Vagina (tissue), 2 donors: ENCODE data around the gene SCFD1. TPM values are rescaled to one million over a fixed set of nuclear protein-coding genes. Genes with fewer than 3 reads are reported as not detected.
A peak's percentile ranks its signal among the peaks of the same experiment; 100 is the strongest.
"Not testable (repeated sequence)": the region's sequence is repeated elsewhere in the genome, so short reads cannot be mapped to it uniquely, and the experiment has no call there.

ENCODE experiments used
- DNase-seq, 2 donors: peaks; one replicate each; pipeline ENCODE4 v3.0.0-alpha.2; 2017; ENCODE audit errors: extremely low spot score in 2 of 2
- H3K27ac ChIP-seq: fragments of 200-600 bp; sonication (generic); one replicate; pipeline ENCODE4 v1.5.1; 2019
- H3K27me3 ChIP-seq: fragments of 200-600 bp; sonication (generic); one replicate; pipeline ENCODE4 v1.5.1; 2019
- H3K36me3 ChIP-seq, 2 donors: fragments of 200-600 bp; sonication (generic); one replicate each; pipeline ENCODE4 v1.5.1; 2017 to 2019
- H3K4me1 ChIP-seq: fragments of 200-600 bp; sonication (generic); one replicate; pipeline ENCODE4 v1.5.1; 2019
- H3K4me3 ChIP-seq, 2 donors: fragments of 200-600 bp; sonication (generic); 1 replicate in 1 of 2; 2 replicates in 1 of 2; pipeline ENCODE4 v1.5.1; 2016 to 2019
- H3K9me3 ChIP-seq: fragments of 200-600 bp; sonication (generic); one replicate; pipeline ENCODE4 v1.5.1; 2019
- POLR2A ChIP-seq, 2 donors: fragments of 450-650 bp; IDR thresholded peaks; one replicate each; pipeline ENCODE4 v1.6.1; 2017; ENCODE audit warnings: antibody characterized with exemption in 2 of 2, mild to moderate bottlenecking in 2 of 2, moderate library complexity in 2 of 2
- POLR2AphosphoS5 ChIP-seq, 2 donors: sonication (generic); formaldehyde crosslinking; IDR thresholded peaks; one replicate each; pipeline ENCODE4 v1.9.0; 2017; ENCODE audit warnings: antibody characterized with exemption in 2 of 2, mild to moderate bottlenecking in 2 of 2, low read depth in 1 of 2; ENCODE audit not compliant: insufficient read depth in 1 of 2
- intact Hi-C: fragments of 100-400 bp; cut with DNase I; formaldehyde crosslinking; loops from one replicate; pipeline ENCODE4 v1.15.1; 2023
- total RNA-seq: library from RNA; depleted of rRNA; stranded (reverse); fragments of >200 nt; gene quantifications from one replicate; pipeline ENCODE4 v1.2.3, GENCODE V29; 2016
- TF ChIP-seq, protein P1 (sequence below), 3 experiments: fragments of 450-650 bp in 2 of 3; fragments of 200-600 bp in 1 of 3; sonication (generic) in 1 of 3; IDR thresholded peaks; one replicate each; pipeline ENCODE4 v1.5.1; 2017 to 2019; ENCODE audit warnings: antibody characterized with exemption in 3 of 3, mild to moderate bottlenecking in 2 of 3, moderate library complexity in 2 of 3

SCFD1 gene, protein sequence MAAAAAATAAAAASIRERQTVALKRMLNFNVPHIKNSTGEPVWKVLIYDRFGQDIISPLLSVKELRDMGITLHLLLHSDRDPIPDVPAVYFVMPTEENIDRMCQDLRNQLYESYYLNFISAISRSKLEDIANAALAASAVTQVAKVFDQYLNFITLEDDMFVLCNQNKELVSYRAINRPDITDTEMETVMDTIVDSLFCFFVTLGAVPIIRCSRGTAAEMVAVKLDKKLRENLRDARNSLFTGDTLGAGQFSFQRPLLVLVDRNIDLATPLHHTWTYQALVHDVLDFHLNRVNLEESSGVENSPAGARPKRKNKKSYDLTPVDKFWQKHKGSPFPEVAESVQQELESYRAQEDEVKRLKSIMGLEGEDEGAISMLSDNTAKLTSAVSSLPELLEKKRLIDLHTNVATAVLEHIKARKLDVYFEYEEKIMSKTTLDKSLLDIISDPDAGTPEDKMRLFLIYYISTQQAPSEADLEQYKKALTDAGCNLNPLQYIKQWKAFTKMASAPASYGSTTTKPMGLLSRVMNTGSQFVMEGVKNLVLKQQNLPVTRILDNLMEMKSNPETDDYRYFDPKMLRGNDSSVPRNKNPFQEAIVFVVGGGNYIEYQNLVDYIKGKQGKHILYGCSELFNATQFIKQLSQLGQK
- 40.8 TPM for total RNA-seq

DNA sequence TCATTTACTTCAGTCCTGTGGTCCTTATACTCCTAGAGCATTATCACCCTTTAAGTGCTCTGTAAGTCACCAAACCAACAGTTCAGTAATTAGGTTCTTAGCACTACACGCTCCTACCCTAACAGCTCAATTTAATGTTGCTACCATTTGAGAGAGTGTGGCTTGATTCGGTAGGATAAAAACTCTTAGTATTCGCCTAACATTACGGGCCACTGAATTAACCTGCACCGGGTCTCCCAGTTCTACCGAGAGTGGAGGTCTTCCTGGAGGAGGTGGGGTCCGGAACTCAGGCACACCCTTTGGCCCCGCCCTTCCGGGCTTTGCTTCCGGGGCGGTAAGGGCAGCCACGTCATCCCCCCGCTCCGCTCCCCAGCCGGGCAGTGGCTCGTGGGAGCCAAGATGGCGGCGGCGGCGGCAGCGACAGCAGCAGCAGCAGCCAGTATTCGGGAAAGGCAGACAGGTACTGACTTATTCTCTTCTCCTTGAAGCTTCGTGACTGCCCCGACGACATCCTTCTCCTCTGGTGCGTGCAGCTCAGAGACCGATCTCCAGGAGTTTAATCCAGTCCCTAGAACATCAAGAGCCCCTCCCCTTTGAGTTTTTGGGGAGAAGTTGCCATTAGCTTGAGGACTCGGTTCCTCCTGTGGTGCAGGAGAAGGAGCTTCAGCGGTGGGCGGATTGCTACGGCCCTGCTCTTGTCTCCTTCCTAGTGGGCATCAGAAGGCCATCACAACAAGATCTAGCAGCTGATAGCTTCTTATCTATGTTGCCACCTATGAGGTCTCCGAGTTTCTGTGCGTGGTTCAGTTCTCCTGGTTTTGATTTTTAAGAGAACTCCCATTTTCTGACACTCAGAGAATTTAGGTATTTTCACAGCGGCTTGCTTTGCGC lies at the start of gene SCFD1:
Gene SCFD1 (plus strand): TSS at position 380 of the 891 bp plus-strand sequence. CDS start 20 bp downstream, at position 400.
- peak in 1 of 2 donors; percentile 92 for DNase-seq
- H3K4me1 ChIP-seq: peaks cover 28% of the 10 kb centered on the region
- intact Hi-C loops: no loop called here
- H3K9me3 ChIP-seq: no peaks in the 10 kb centered on the region
- peak within 1 kb of the TSS; percentile 83 to 87 for H3K4me3 ChIP-seq
- no peaks in the 10 kb centered on the region for H3K27me3 ChIP-seq
- H3K36me3 ChIP-seq: no peaks in the 10 kb centered on the region
- TF ChIP-seq POLR2AphosphoS5 (IDR thresholded peaks at IDR 0.05; ENCODE audit: insufficient read depth in 1 of 2, low read depth in 1 of 2) (peak; percentile 95 to 100), POLR2A (IDR thresholded peaks at IDR 0.05) (peak in 1 of 2 donors; percentile 93)
- TF ChIP-seq, protein P1, sequence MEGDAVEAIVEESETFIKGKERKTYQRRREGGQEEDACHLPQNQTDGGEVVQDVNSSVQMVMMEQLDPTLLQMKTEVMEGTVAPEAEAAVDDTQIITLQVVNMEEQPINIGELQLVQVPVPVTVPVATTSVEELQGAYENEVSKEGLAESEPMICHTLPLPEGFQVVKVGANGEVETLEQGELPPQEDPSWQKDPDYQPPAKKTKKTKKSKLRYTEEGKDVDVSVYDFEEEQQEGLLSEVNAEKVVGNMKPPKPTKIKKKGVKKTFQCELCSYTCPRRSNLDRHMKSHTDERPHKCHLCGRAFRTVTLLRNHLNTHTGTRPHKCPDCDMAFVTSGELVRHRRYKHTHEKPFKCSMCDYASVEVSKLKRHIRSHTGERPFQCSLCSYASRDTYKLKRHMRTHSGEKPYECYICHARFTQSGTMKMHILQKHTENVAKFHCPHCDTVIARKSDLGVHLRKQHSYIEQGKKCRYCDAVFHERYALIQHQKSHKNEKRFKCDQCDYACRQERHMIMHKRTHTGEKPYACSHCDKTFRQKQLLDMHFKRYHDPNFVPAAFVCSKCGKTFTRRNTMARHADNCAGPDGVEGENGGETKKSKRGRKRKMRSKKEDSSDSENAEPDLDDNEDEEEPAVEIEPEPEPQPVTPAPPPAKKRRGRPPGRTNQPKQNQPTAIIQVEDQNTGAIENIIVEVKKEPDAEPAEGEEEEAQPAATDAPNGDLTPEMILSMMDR (IDR thresholded peaks at IDR 0.05): no peak
- peak within 1 kb of the TSS; percentile 82 for H3K27ac ChIP-seq

DNA sequence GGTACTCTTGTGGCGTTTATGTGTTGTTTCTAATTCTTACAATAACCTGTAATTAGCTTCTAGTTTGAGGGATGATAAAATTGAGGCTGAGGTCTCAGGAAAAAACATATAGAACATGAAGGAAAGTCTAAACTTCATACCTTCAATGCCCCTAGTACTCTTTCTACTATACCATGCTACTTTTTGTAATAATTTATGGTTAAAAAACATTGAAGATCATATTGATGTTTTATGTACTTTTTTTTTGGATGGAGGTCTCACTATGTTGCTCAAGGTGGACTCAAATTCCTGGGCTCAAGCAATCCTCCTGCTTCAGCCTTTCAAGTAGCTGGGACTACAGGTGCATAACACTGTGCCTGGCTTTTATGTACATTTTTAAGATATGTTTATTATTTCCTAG lies 49.3 kb upstream of the SCFD1 start:
- peaks cover 32% of the 10 kb centered on the region for H3K4me1 ChIP-seq
- no peaks in the 10 kb centered on the region for H3K27me3 ChIP-seq
- H3K9me3 ChIP-seq: no peaks in the 10 kb centered on the region
- DNase-seq: no peak
- TF ChIP-seq, protein P1 (IDR thresholded peaks at IDR 0.05): no peak
- TF ChIP-seq POLR2AphosphoS5 (IDR thresholded peaks at IDR 0.05; ENCODE audit: insufficient read depth in 1 of 2, low read depth in 1 of 2): no peak
- TF ChIP-seq POLR2A (IDR thresholded peaks at IDR 0.05): no peak
- H3K27ac ChIP-seq: no peak overlapping the region
- no peak overlapping the region for H3K4me3 ChIP-seq
- intact Hi-C loops: no loop called here
- H3K36me3 ChIP-seq: no peaks in the 10 kb centered on the region

DNA sequence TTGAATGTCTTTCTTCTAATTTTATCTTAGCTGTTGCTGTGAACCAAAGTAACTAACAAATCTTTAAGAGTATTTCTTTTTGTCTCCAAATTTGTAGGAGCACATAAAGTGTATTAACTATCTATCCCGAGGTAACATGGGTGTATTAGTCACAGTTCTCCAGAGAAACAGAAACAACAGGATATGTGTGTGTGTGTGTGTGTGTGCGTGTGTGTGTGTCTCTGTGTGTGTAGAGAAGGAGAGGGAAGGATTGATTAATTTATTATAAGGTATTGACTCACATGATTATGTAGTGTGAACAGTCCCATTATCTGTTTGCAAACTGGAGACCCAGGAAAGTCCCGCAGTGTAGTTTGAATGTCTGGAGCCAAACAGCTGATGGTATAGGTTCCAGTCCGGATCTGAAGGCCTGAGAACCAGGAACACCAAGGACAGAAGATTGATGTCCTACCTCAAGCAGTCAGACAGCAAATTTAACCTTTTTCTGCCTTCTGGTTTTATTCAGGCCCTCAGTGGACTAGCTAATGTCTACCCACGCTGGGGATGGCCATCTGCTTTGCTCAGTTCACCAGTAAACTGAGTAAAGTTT lies 48.8 kb upstream of the SCFD1 start:
- H3K4me3 ChIP-seq: no peak overlapping the region
- DNase-seq: no peak
- intact Hi-C loops: no loop called here
- no peaks in the 10 kb centered on the region for H3K36me3 ChIP-seq
- TF ChIP-seq POLR2AphosphoS5 (IDR thresholded peaks at IDR 0.05; ENCODE audit: insufficient read depth in 1 of 2, low read depth in 1 of 2) (no peak), POLR2A (IDR thresholded peaks at IDR 0.05) (no peak)
- TF ChIP-seq, protein P1 (IDR thresholded peaks at IDR 0.05): no peak
- no peaks in the 10 kb centered on the region for H3K27me3 ChIP-seq
- no peak overlapping the region for H3K27ac ChIP-seq
- H3K9me3 ChIP-seq: no peaks in the 10 kb centered on the region
- H3K4me1 ChIP-seq: peaks cover 33% of the 10 kb centered on the region

DNA sequence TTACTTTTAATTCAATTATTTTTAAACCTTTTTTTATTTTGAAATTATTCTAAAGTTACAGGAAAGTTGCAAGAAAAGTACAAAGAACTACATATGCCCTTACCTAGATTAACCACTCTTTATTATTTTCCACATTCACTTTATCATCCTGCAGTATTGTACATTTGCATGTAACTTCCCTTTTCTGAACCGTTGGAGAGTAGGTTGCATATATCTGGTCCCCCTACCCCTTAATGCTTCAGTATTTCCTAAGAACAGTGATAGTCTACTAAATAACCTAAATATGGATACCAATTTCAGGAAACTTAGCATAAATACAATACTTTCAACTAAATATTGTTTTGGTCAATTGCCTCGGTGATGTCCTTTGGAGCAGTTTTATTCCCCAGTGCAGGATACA lies 48.2 kb upstream of the SCFD1 start:
- no peaks in the 10 kb centered on the region for H3K27me3 ChIP-seq
- H3K9me3 ChIP-seq: no peaks in the 10 kb centered on the region
- no peak overlapping the region for H3K27ac ChIP-seq
- intact Hi-C loops: no loop called here
- TF ChIP-seq, protein P1 (IDR thresholded peaks at IDR 0.05): no peak
- TF ChIP-seq POLR2AphosphoS5 (IDR thresholded peaks at IDR 0.05; ENCODE audit: insufficient read depth in 1 of 2, low read depth in 1 of 2) (no peak), POLR2A (IDR thresholded peaks at IDR 0.05) (no peak)
- no peak overlapping the region for H3K4me3 ChIP-seq
- no peak for DNase-seq
- peaks cover 33% of the 10 kb centered on the region for H3K4me1 ChIP-seq
- H3K36me3 ChIP-seq: no peaks in the 10 kb centered on the region

DNA sequence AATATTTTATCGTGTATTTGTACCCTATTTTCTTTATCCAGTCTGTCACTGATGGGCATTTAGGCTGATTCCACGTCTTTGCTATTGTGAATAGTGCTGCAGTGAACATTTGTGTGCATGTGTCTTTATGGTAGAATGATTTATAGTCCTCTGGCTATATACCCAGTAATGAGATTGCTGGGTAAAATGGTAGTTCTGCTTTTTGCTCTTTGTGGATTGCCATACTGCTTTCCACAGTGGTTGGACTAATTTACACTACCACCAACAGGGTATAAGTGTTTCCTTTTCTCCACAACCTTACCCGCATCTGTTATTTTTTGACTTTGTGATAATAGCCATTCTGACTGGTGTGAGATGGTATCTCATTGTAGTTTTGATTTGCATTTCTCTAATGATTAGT lies 47.3 kb upstream of the SCFD1 start:
- H3K27ac ChIP-seq, DNase-seq: not testable (repeated sequence)

DNA sequence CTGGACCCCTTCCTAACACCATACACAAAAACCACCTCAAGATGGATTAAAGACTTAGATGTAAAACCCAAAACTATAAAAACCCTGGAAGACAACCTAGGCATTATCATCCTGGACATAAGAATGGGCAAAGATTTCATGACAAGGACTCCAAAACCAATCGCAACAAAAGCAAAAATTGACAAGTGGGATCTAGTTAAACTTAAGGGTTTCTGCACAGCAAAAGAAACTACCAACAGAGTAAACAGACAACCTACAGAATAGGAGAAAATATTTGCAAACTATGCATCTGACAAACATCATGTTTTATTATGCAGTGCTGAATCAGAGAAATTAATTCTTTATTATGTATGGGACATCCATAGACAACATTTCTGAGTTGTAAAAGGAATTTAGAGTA lies 45.8 kb upstream of the SCFD1 start:
- H3K4me3 ChIP-seq, intact Hi-C loops, H3K27ac ChIP-seq, H3K27me3 ChIP-seq, H3K36me3 ChIP-seq, H3K9me3 ChIP-seq, DNase-seq: not testable (repeated sequence)
- peaks cover 10% of the 10 kb centered on the region for H3K4me1 ChIP-seq

More for the DNA sequence above, 47.3 kb upstream of the SCFD1 start:
- H3K4me3 ChIP-seq, H3K9me3 ChIP-seq, H3K36me3 ChIP-seq, H3K27me3 ChIP-seq, intact Hi-C loops: not testable (repeated sequence)
- H3K4me1 ChIP-seq: peaks cover 26% of the 10 kb centered on the region
